Colonic mucosa (tissue), 4 donors: Measurements from ENCODE around the gene TM4SF18. TPM values are rescaled to one million over a fixed set of nuclear protein-coding genes. Genes with fewer than 3 reads are reported as not detected.

Source experiments
- DNase-seq: peaks from one replicate; pipeline ENCODE4 v3.0.0-alpha.2; 2020
- H3K27ac ChIP-seq: fragments of 200-600 bp; one replicate; pipeline ENCODE4 v1.8.0; 2021
- H3K27me3 ChIP-seq: fragments of 200-600 bp; one replicate; pipeline ENCODE4 v1.8.0; 2021
- H3K36me3 ChIP-seq: fragments of 200-600 bp; one replicate; pipeline ENCODE4 v1.8.0; 2021
- H3K4me1 ChIP-seq: fragments of 200-600 bp; one replicate; pipeline ENCODE4 v1.8.0; 2021; ENCODE audit warnings: mild to moderate bottlenecking
- H3K4me3 ChIP-seq: fragments of 200-600 bp; one replicate; pipeline ENCODE4 v1.8.0; 2021
- H3K9ac ChIP-seq, 2 donors: one replicate each; pipeline ENCODE4 v1.7.0; 2013; ENCODE audit warnings: control low read depth in 2 of 2, low read depth in 2 of 2, low read length in 2 of 2
- H3K9me3 ChIP-seq: fragments of 200-600 bp; one replicate; pipeline ENCODE4 v1.8.0; 2021
- intact Hi-C: fragments of 100-400 bp; cut with DNase I; formaldehyde crosslinking; loops from one replicate; pipeline ENCODE4 v1.14.1; 2022
- total RNA-seq, 2 donors: library from RNA; stranded (reverse); fragmentation: NEBNext Ultra II Directional in 1 of 2; extraction: Animal tissue kit (Norgen Biotek cat#: 25700) in 1 of 2; gene quantifications; one replicate each; pipeline ENCODE4 v1.2.1, GENCODE V29; 2021
- TF ChIP-seq, protein P1 (sequence below): fragments of 200-600 bp; IDR thresholded peaks from one replicate; pipeline ENCODE4 v1.8.0; 2022; ENCODE audit warnings: antibody characterized with exemption, mild to moderate bottlenecking
- donor health status: healthy.
- donor health status: DM: no; HTN: no; CAD: no.
- donor health status: DM: no; HTN: no; CAD: no.

Gene TM4SF18
- total RNA-seq, 2 donors from 2014 or later, result 0.72 to 2.1 TPM

DNA sequence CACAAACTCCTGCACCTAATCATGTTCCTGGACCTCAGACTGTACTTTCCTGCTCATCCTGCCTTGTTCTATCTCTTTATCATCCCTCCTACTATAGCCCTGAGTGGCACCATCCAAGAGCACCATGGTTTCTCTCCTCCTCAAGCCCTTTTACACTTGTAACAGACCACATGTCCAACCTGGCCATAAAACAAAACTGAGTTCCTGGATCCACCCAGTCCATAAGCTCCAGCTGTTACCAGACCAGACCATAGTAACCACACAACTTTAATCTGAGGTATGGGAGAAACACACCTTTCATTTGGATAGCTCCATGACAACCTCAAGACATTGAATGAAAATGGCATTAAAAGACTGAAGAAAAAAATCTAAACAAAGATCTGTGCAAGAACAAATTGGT is 9.1 kb downstream of the TM4SF18 start:
- intact Hi-C loops, result no loop called here
- Histone ChIP-seq H3K9ac (no peak overlapping the region), H3K9me3 (no peaks in the 10 kb centered on the region), H3K27me3 (no peaks in the 10 kb centered on the region), H3K4me3 (no peak overlapping the region), H3K27ac (no peak overlapping the region), H3K4me1 (no peaks in the 10 kb centered on the region), H3K36me3 (no peaks in the 10 kb centered on the region)
- DNase-seq, result no peak
- TF ChIP-seq, protein P1, sequence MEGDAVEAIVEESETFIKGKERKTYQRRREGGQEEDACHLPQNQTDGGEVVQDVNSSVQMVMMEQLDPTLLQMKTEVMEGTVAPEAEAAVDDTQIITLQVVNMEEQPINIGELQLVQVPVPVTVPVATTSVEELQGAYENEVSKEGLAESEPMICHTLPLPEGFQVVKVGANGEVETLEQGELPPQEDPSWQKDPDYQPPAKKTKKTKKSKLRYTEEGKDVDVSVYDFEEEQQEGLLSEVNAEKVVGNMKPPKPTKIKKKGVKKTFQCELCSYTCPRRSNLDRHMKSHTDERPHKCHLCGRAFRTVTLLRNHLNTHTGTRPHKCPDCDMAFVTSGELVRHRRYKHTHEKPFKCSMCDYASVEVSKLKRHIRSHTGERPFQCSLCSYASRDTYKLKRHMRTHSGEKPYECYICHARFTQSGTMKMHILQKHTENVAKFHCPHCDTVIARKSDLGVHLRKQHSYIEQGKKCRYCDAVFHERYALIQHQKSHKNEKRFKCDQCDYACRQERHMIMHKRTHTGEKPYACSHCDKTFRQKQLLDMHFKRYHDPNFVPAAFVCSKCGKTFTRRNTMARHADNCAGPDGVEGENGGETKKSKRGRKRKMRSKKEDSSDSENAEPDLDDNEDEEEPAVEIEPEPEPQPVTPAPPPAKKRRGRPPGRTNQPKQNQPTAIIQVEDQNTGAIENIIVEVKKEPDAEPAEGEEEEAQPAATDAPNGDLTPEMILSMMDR, result no peak

DNA sequence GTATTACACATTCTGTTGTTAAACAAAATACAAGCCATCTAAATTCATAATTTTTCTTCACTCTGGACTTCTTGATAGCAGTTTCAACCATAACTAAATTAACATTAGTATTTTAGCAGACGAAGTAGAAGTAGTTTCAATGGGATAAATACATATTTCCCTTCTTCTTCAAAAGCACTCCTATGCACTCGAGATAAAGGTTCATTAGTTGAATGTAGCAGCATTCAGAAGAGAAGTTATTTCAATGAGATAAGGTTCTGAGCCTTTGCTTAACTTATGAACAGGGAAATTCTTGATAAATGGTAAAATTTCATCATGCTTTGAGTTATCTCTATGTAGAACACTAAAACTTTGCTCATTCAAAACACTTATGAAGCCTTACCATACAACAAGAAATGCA is 11.8 kb downstream of the TM4SF18 start:
- no peak for DNase-seq
- intact Hi-C loops, result no loop called here

DNA sequence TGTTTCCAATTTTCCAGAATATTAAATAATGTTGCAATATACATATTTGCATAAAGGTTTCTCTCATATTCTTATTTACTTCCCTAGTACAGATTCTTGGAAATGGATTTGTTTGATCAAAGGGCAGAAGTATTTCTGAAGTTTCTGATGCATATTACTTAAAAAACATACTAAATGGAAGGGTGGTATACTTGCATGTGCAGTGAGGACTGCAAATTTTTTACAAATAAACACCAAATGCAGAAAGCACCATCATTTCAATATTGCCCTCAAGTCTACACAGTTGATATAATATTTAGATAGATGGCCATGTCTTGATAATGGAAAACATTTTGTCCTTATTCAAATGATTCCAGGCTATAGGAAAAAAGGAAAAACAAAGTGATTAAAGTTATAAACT is 12.3 kb downstream of the TM4SF18 start:
- Histone ChIP-seq H3K36me3 (no peaks in the 10 kb centered on the region), H3K4me3 (no peak overlapping the region), H3K4me1 (no peaks in the 10 kb centered on the region), H3K9me3 (no peaks in the 10 kb centered on the region), H3K27ac (no peak overlapping the region), H3K9ac (no peak overlapping the region), H3K27me3 (no peaks in the 10 kb centered on the region)
- TF ChIP-seq, protein P1, result no peak
- no peak for DNase-seq
- intact Hi-C loops, result no loop called here

More for the DNA sequence above, 11.8 kb downstream of the TM4SF18 start:
- H3K9me3 ChIP-seq, result no peaks in the 10 kb centered on the region
- no peaks in the 10 kb centered on the region for H3K27me3 ChIP-seq
- TF ChIP-seq, protein P1, result no peak
- no peaks in the 10 kb centered on the region for H3K36me3 ChIP-seq
- H3K4me1 ChIP-seq, result no peaks in the 10 kb centered on the region
- no peak overlapping the region for H3K27ac ChIP-seq
- no peak overlapping the region for H3K4me3 ChIP-seq
- H3K9ac ChIP-seq, result no peak overlapping the region

DNA sequence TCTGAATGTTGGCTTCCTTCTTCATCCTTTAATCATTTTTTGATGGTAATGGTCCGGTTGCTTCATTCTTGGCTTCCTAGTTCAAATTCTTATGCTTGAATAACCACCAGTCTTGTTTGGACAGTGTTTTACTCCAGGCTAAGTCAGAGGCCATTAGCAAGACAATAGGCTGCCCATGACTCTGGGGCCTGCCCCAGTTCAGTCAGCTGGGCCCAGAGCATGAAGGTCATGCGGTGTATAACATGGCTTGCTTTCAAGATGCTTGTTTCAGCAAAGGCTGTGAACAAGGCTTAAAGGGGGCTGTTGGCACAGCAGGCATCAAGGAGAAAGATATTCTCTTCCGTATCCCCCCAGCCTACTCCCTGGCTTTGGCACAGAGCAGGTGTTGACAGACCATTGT is 13.7 kb downstream of the TM4SF18 start:
- intact Hi-C loops, result no loop called here
- H3K27me3 ChIP-seq, result no peaks in the 10 kb centered on the region
- no peaks in the 10 kb centered on the region for H3K9me3 ChIP-seq
- H3K36me3 ChIP-seq, result no peaks in the 10 kb centered on the region
- H3K9ac ChIP-seq, result no peak overlapping the region
- no peak overlapping the region for H3K4me3 ChIP-seq
- TF ChIP-seq, protein P1, result no peak
- DNase-seq, result no peak
- H3K4me1 ChIP-seq, result no peaks in the 10 kb centered on the region
- H3K27ac ChIP-seq, result no peak overlapping the region

DNA sequence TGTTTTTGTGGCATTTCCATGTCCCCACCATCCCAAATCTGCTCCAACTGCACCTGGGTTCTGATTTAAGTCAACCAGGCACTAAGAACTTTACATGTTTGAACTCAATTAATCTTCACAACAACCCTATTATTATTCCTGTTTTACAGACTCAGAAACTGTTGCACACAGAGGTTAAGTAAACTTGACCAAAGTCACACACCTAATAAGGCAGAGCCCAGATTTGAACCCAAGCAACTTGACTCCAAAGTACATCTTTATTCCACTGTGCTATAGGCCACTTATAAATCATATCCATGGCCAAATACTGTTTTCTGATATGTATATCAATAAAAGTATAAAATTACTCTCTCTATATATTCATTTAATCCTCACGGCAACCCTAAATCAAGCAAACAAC is 16.4 kb downstream of the TM4SF18 start:
- peak overlapping the region; percentile 43 for H3K27ac ChIP-seq

More for the DNA sequence above, 16.4 kb downstream of the TM4SF18 start:
- no peaks in the 10 kb centered on the region for H3K4me1 ChIP-seq
- H3K9me3 ChIP-seq, result no peaks in the 10 kb centered on the region
- TF ChIP-seq, protein P1, result no peak
- H3K27me3 ChIP-seq, result no peaks in the 10 kb centered on the region
- intact Hi-C loops, result no loop called here
- H3K9ac ChIP-seq, result no peak overlapping the region
- H3K4me3 ChIP-seq, result no peak overlapping the region
- DNase-seq, result no peak
- no peaks in the 10 kb centered on the region for H3K36me3 ChIP-seq
